SK-N-MC (cell line): ENCODE measurements around the gene MED31.

ENCODE experiments used
- EZH2 ChIP-seq: fragments of 200-600 bp; sonication (generic); IDR thresholded peaks from one replicate; pipeline ENCODE4 v1.6.1; 2017; ENCODE audit warnings: antibody characterized with exemption
- FOXP2 ChIP-seq: optimal IDR thresholded peaks from 2 replicates; pipeline ENCODE3; 2011; ENCODE audit warnings: mild to moderate bottlenecking, moderate library complexity; ENCODE audit not compliant: insufficient read depth; ENCODE audit errors: extremely low read length, control extremely low read depth
- POLR2AphosphoS5 ChIP-seq: IDR thresholded peaks from 2 replicates; pipeline ENCODE4 v1.6.1; 2012; ENCODE audit warnings: mild to moderate bottlenecking, low read depth, low read length, borderline replicate concordance

- no peak for TF ChIP-seq POLR2AphosphoS5
- TF ChIP-seq EZH2 = no peak
- TF ChIP-seq FOXP2 = no peak
These were observed 33.0 kb upstream of the MED31 start for GRCh38 chr17:6684460-6684783.
